HG03045 (cell line): ENCODE measurements around the gene RAC3.
"Not testable (repeated sequence)": the region's sequence is repeated elsewhere in the genome, so short reads cannot be mapped to it uniquely, and the experiment has no call there.

Experiments
- ATAC-seq: cut with Tn5 transposase; IDR thresholded peaks from one replicate; pipeline ENCODE4 v1.9.1; 2021; ENCODE audit warnings: mild to moderate bottlenecking, moderate library complexity; ENCODE audit not compliant: unreplicated experiment

Gene RAC3

GRCh38 chr17:82037889-82038195 lies 6.4 kb downstream of the RAC3 start:
- no peak for ATAC-seq

GRCh38 chr17:82038796-82039409 lies 7.4 kb downstream of the RAC3 start:
- ATAC-seq = not testable (repeated sequence)

GRCh38 chr17:82039695-82040299 lies 8.3 kb downstream of the RAC3 start:
- no peak for ATAC-seq

- ATAC-seq = no peak
Observed at GRCh38 chr17:82041144-82041814, 9.8 kb downstream of the RAC3 start.

- no peak for ATAC-seq
Observed at GRCh38 chr17:82042649-82043048, 11.2 kb downstream of the RAC3 start.

- ATAC-seq = no peak
Observed at GRCh38 chr17:82043507-82043906, 12.0 kb downstream of the RAC3 start.

GRCh38 chr17:82045936-82046484 lies 14.5 kb downstream of the RAC3 start:
- ATAC-seq = no peak

GRCh38 chr17:82046903-82047302 lies 15.4 kb downstream of the RAC3 start:
- ATAC-seq = no peak

- ATAC-seq = no peak
Observed at GRCh38 chr17:82047379-82047778, 15.9 kb downstream of the RAC3 start.

- ATAC-seq = no peak
Observed at GRCh38 chr17:82047914-82048570, 16.6 kb downstream of the RAC3 start.

- ATAC-seq = no peak
Observed at GRCh38 chr17:82048571-82048971, 17.1 kb downstream of the RAC3 start.

- no peak for ATAC-seq
Observed at GRCh38 chr17:82049106-82049505, 17.6 kb downstream of the RAC3 start.

- ATAC-seq = no peak
Observed at GRCh38 chr17:82049521-82049971, 18.1 kb downstream of the RAC3 start.

GRCh38 chr17:82050152-82050760 lies 18.8 kb downstream of the RAC3 start:
- no peak for ATAC-seq

GRCh38 chr17:82050761-82051641 lies 19.5 kb downstream of the RAC3 start:
- no peak for ATAC-seq

- peak; percentile 56 for ATAC-seq
Observed at GRCh38 chr17:82051776-82052637, 20.5 kb downstream of the RAC3 start, which contains the start of the genes GPS1 and RFNG. Gene GPS1, plus strand, starts transcription at chr17:82051898. Its CDS starts 34 bp downstream, at chr17:82051932. Gene RFNG, minus strand, starts transcription at chr17:82051811. Its CDS starts 45 bp downstream, at chr17:82051766.

- no peak for ATAC-seq
Observed at GRCh38 chr17:82052638-82053059, 21.2 kb downstream of the RAC3 start.

GRCh38 chr17:82053130-82053529 lies 21.7 kb downstream of the RAC3 start:
- no peak for ATAC-seq
